ENCODE results near the gene PKN2.

The PKN2 gene

DNA sequence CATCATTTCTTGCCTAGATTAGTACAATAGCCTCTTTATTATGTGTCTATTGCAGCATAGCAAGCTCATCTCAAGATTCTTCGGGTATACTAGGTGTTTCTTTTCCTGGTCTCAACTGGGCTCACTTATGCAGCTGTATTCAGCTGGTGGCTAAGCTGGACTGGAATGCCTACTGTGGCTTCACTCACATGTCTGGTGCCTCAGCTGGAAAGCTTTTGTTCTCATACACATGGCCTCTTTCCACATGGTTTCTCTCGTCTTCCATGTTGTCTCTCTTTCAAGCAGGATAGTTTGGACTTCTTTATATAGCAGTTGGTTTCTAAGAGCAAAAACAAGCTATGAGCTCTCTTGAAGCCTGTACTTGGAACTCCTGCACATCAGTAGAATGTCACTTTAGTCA is 45.2 kb downstream of the PKN2 start:
- Histone ChIP-seq H3F3A (ENCODE audit: low read depth) (no peaks in the 10 kb centered on the region), H3K4me1 (ENCODE audit: insufficient read depth, low read length, poor library complexity, severe bottlenecking) (peaks cover 6% of the 10 kb centered on the region), H3K9ac (ENCODE audit: low read depth, low read length, poor library complexity, severe bottlenecking) (no peak overlapping the region), H3K9me2 (replicated peaks; ENCODE audit: low read depth, low read length) (no peaks in the 10 kb centered on the region), H4K20me1 (ENCODE audit: insufficient read depth, low read length, poor library complexity, severe bottlenecking) (peaks cover 53% of the 10 kb centered on the region), H3K79me2 (ENCODE audit: insufficient read depth, low read length) (peaks cover 92% of the 10 kb centered on the region), H3K27me3 (ENCODE audit: insufficient read depth, low read length, poor library complexity, severe bottlenecking) (no peaks in the 10 kb centered on the region), H3K4me3 (ENCODE audit: low read length, poor library complexity, severe bottlenecking) (no peak overlapping the region), H2AFZ (ENCODE audit: low read length) (no peak overlapping the region), H3K4me2 (ENCODE audit: low read depth, low read length, poor library complexity, severe bottlenecking) (no peak overlapping the region), H3K9me3 (ENCODE audit: insufficient read depth, low read depth, low read length) (no peaks in the 10 kb centered on the region), H3K36me3 (ENCODE audit: insufficient read depth, low read length) (peaks cover 13% of the 10 kb centered on the region; the same call in 1 of the 2 replicates)
- TF ChIP-seq, protein P1, sequence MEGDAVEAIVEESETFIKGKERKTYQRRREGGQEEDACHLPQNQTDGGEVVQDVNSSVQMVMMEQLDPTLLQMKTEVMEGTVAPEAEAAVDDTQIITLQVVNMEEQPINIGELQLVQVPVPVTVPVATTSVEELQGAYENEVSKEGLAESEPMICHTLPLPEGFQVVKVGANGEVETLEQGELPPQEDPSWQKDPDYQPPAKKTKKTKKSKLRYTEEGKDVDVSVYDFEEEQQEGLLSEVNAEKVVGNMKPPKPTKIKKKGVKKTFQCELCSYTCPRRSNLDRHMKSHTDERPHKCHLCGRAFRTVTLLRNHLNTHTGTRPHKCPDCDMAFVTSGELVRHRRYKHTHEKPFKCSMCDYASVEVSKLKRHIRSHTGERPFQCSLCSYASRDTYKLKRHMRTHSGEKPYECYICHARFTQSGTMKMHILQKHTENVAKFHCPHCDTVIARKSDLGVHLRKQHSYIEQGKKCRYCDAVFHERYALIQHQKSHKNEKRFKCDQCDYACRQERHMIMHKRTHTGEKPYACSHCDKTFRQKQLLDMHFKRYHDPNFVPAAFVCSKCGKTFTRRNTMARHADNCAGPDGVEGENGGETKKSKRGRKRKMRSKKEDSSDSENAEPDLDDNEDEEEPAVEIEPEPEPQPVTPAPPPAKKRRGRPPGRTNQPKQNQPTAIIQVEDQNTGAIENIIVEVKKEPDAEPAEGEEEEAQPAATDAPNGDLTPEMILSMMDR (conservative IDR thresholded peaks at IDR 0.05; ENCODE audit: low read length): no peak
- no peak for TF ChIP-seq EZH2phosphoT487 (IDR thresholded peaks at IDR 0.05; ENCODE audit: borderline replicate concordance)

- H3K9me3 ChIP-seq (ENCODE audit: insufficient read depth, low read depth, low read length): 0 out of 2 replicates have a peak, but pooled peaks cover 3% of the 10 kb centered on the region
- H3K79me2 ChIP-seq (ENCODE audit: insufficient read depth, low read length): peaks cover 95% of the 10 kb centered on the region
- TF ChIP-seq, protein P1 (conservative IDR thresholded peaks at IDR 0.05; ENCODE audit: low read length): no peak
- no peak for TF ChIP-seq EZH2phosphoT487 (IDR thresholded peaks at IDR 0.05; ENCODE audit: borderline replicate concordance)
- H3K36me3 ChIP-seq (ENCODE audit: insufficient read depth, low read length): peaks cover 16% of the 10 kb centered on the region; the same call in 1 of the 2 replicates
- no peak overlapping the region for H3K4me3 ChIP-seq (ENCODE audit: low read length, poor library complexity, severe bottlenecking)
- H3F3A ChIP-seq (ENCODE audit: low read depth): no peaks in the 10 kb centered on the region
- no peak overlapping the region for H3K4me2 ChIP-seq (ENCODE audit: low read depth, low read length, poor library complexity, severe bottlenecking)
- no peaks in the 10 kb centered on the region for H3K27me3 ChIP-seq (ENCODE audit: insufficient read depth, low read length, poor library complexity, severe bottlenecking)
- peaks cover 6% of the 10 kb centered on the region for H3K4me1 ChIP-seq (ENCODE audit: insufficient read depth, low read length, poor library complexity, severe bottlenecking)
- H3K9me2 ChIP-seq (replicated peaks; ENCODE audit: low read depth, low read length): no peaks in the 10 kb centered on the region
- H2AFZ ChIP-seq (ENCODE audit: low read length): no peak overlapping the region
- H3K9ac ChIP-seq (ENCODE audit: low read depth, low read length, poor library complexity, severe bottlenecking): no peak overlapping the region
- H4K20me1 ChIP-seq (ENCODE audit: insufficient read depth, low read length, poor library complexity, severe bottlenecking): peaks cover 53% of the 10 kb centered on the region
Observed at GRCh38 chr1:88730132-88730675, 46.1 kb downstream of the PKN2 start.

- Histone ChIP-seq H3K27me3 (ENCODE audit: insufficient read depth, low read length, poor library complexity, severe bottlenecking) (no peaks in the 10 kb centered on the region), H3K36me3 (ENCODE audit: insufficient read depth, low read length) (peaks cover 18% of the 10 kb centered on the region; the same call in 1 of the 2 replicates), H3K9ac (ENCODE audit: low read depth, low read length, poor library complexity, severe bottlenecking) (no peak overlapping the region), H3K4me1 (ENCODE audit: insufficient read depth, low read length, poor library complexity, severe bottlenecking) (peaks cover 6% of the 10 kb centered on the region), H3F3A (ENCODE audit: low read depth) (no peaks in the 10 kb centered on the region), H3K9me3 (ENCODE audit: insufficient read depth, low read depth, low read length) (peaks cover 4% of the 10 kb centered on the region; the same call in 1 of the 2 replicates), H3K4me3 (ENCODE audit: low read length, poor library complexity, severe bottlenecking) (no peak overlapping the region), H3K79me2 (ENCODE audit: insufficient read depth, low read length) (peaks cover 95% of the 10 kb centered on the region), H2AFZ (ENCODE audit: low read length) (no peak overlapping the region), H4K20me1 (ENCODE audit: insufficient read depth, low read length, poor library complexity, severe bottlenecking) (peaks cover 48% of the 10 kb centered on the region), H3K4me2 (ENCODE audit: low read depth, low read length, poor library complexity, severe bottlenecking) (no peak overlapping the region), H3K9me2 (replicated peaks; ENCODE audit: low read depth, low read length) (no peaks in the 10 kb centered on the region)
- no peak for TF ChIP-seq EZH2phosphoT487 (IDR thresholded peaks at IDR 0.05; ENCODE audit: borderline replicate concordance)
- TF ChIP-seq, protein P1 (conservative IDR thresholded peaks at IDR 0.05; ENCODE audit: low read length): no peak
Observed at GRCh38 chr1:88730995-88731394, 46.9 kb downstream of the PKN2 start.
